ENCODE results near the gene DHRSX. TPM values are rescaled to one million over a fixed set of nuclear protein-coding genes. Genes with fewer than 3 reads are reported as not detected.
A peak's percentile ranks its signal among the peaks of the same experiment; 100 is the strongest.

The DHRSX gene
- polyA plus RNA-seq, 3 donors: 12.9 to 33.2 (median 28.3) TPM

DNA sequence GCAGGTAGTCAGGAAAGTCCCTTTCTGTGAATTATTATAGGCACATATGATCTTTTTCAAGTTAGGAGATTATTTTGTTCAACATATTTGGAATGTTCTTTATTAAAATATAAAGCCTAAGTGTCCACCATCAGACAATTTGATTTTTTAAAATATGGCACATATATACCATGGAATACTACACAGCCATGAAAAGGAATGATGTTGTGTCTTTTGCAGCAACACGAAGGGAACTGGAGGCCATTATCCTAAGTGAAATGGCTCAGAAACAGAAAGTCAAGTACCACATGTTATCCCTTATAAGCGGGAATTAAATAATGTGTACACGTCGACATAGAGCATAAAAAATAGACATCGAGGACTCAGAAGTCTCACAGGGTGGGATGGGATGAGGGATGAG, 73.0 kb downstream of the DHRSX start:
- Mint-ChIP-seq H3K27me3 (ENCODE audit: low read depth in 3 of 3) (peaks cover 0 to 2% (median 1%) of the 10 kb centered on the region in 3 donors), H3K4me1 (peaks cover 15% of the 10 kb centered on the region), H3K4me3 (no peak overlapping the region), H3K9me3 (peaks cover 3 to 23% (median 8%) of the 10 kb centered on the region in 7 donors), H3K36me3 (peaks cover 32 to 33% of the 10 kb centered on the region in 2 donors), H3K27ac (no peak overlapping the region)
- intact Hi-C loops (cut with micrococcal nuclease): no loop called here
- WGBS (ENCODE audit: insufficient coverage): no CpG with 5 or more reads among the region's 5 CpGs
- no peak overlapping the region for H3K4me3 ChIP-seq (replicated peaks in 1 of 3; ENCODE audit: low read depth in 2 of 3, low read length in 3 of 3)
- H3K9me3 ChIP-seq (replicated peaks in 1 of 2; ENCODE audit: control insufficient read depth in 1 of 2, insufficient read depth in 1 of 2, low read length in 2 of 2): peaks cover 0 to 7% of the 10 kb centered on the region in 2 donors
- no peak overlapping the region for H3K4me2 ChIP-seq (replicated peaks; ENCODE audit: extremely low read depth, low read length, poor library complexity, severe bottlenecking)
- H3K36me3 ChIP-seq (replicated peaks in 1 of 2; ENCODE audit: control insufficient read depth in 1 of 2, insufficient read depth in 2 of 2, low read length in 2 of 2): peaks cover 9 to 25% of the 10 kb centered on the region in 2 donors
- H3K27me3 ChIP-seq (ENCODE audit: control insufficient read depth in 2 of 2, insufficient read depth in 2 of 2, low read length in 2 of 2): no peaks in the 10 kb centered on the region
- no peaks in the 10 kb centered on the region for H4K20me1 ChIP-seq (ENCODE audit: insufficient read depth, low read length)
- peaks cover 11 to 12% of the 10 kb centered on the region in 2 donors for H3K4me1 ChIP-seq (ENCODE audit: control insufficient read depth in 1 of 2, insufficient read depth in 2 of 2, low read length in 2 of 2)
- no peaks in the 10 kb centered on the region for H3K79me2 ChIP-seq (ENCODE audit: insufficient read depth, low read length)
- H3K27ac ChIP-seq (ENCODE audit: low read depth in 1 of 2, low read length in 2 of 2): no peak overlapping the region
- H3K9ac ChIP-seq (ENCODE audit: insufficient read depth, low read length, poor library complexity, severe bottlenecking): no peak overlapping the region
- DNase-seq: no peak
- TF ChIP-seq, protein P1, sequence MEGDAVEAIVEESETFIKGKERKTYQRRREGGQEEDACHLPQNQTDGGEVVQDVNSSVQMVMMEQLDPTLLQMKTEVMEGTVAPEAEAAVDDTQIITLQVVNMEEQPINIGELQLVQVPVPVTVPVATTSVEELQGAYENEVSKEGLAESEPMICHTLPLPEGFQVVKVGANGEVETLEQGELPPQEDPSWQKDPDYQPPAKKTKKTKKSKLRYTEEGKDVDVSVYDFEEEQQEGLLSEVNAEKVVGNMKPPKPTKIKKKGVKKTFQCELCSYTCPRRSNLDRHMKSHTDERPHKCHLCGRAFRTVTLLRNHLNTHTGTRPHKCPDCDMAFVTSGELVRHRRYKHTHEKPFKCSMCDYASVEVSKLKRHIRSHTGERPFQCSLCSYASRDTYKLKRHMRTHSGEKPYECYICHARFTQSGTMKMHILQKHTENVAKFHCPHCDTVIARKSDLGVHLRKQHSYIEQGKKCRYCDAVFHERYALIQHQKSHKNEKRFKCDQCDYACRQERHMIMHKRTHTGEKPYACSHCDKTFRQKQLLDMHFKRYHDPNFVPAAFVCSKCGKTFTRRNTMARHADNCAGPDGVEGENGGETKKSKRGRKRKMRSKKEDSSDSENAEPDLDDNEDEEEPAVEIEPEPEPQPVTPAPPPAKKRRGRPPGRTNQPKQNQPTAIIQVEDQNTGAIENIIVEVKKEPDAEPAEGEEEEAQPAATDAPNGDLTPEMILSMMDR (IDR thresholded peaks at IDR 0.05): no peak
- H2AFZ ChIP-seq (ENCODE audit: insufficient read depth, low read depth, low read length, poor library complexity, severe bottlenecking): no peak overlapping the region

DNA sequence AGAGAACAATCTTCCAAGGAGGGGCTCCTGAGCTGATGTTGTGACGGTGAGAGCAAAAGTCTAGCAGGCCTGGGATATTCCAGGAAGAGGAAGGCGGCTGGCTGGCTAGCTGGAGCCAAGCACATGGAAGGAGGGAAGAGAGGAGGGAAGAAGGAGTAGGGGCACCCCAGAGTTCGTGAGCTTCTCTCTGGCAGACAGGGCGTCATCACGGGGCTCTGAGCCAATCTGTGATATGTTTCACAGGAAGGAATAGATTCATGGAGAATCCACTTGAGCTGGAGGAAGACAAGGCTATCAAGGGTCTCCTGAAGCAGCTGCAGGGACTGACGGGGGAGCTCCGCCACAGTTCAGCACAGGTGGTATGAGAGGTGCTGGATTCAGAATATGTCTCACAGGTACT, 73.6 kb downstream of the DHRSX start:
- H3K4me2 ChIP-seq (replicated peaks; ENCODE audit: extremely low read depth, low read length, poor library complexity, severe bottlenecking): no peak overlapping the region
- no peaks in the 10 kb centered on the region for H4K20me1 ChIP-seq (ENCODE audit: insufficient read depth, low read length)
- TF ChIP-seq, protein P1 (IDR thresholded peaks at IDR 0.05): no peak
- H3K9me3 Mint-ChIP-seq: peaks cover 3 to 23% (median 8%) of the 10 kb centered on the region in 7 donors
- H3K27ac ChIP-seq (ENCODE audit: low read depth in 1 of 2, low read length in 2 of 2): no peak overlapping the region
- H3K9me3 ChIP-seq (replicated peaks in 1 of 2; ENCODE audit: control insufficient read depth in 1 of 2, insufficient read depth in 1 of 2, low read length in 2 of 2): peaks cover 0 to 7% of the 10 kb centered on the region in 2 donors
- no peak overlapping the region for H2AFZ ChIP-seq (ENCODE audit: insufficient read depth, low read depth, low read length, poor library complexity, severe bottlenecking)
- H3K4me3 Mint-ChIP-seq: no peak overlapping the region
- peaks cover 32 to 36% of the 10 kb centered on the region in 2 donors for H3K36me3 Mint-ChIP-seq
- no peaks in the 10 kb centered on the region for H3K27me3 ChIP-seq (ENCODE audit: control insufficient read depth in 2 of 2, insufficient read depth in 2 of 2, low read length in 2 of 2)
- H3K36me3 ChIP-seq (replicated peaks in 1 of 2; ENCODE audit: control insufficient read depth in 1 of 2, insufficient read depth in 2 of 2, low read length in 2 of 2): peaks cover 9 to 30% of the 10 kb centered on the region in 2 donors
- intact Hi-C loops (cut with micrococcal nuclease): no loop called here
- H3K4me1 ChIP-seq (ENCODE audit: control insufficient read depth in 1 of 2, insufficient read depth in 2 of 2, low read length in 2 of 2): peaks cover 11 to 12% of the 10 kb centered on the region in 2 donors
- no peaks in the 10 kb centered on the region for H3K79me2 ChIP-seq (ENCODE audit: insufficient read depth, low read length)
- peak overlapping the region in 3 of 7 donors; percentile 44 to 64 (median 51) for H3K27ac Mint-ChIP-seq
- WGBS (ENCODE audit: insufficient coverage): 97% methylated on average over 5 of the region's 7 CpGs
- peaks cover 15% of the 10 kb centered on the region for H3K4me1 Mint-ChIP-seq
- DNase-seq: no peak
- no peak overlapping the region for H3K4me3 ChIP-seq (replicated peaks in 1 of 3; ENCODE audit: low read depth in 2 of 3, low read length in 3 of 3)
- H3K27me3 Mint-ChIP-seq (ENCODE audit: low read depth in 3 of 3): peaks cover 0 to 2% (median 1%) of the 10 kb centered on the region in 3 donors
- H3K9ac ChIP-seq (ENCODE audit: insufficient read depth, low read length, poor library complexity, severe bottlenecking): no peak overlapping the region

Measured in CD14-positive monocyte (primary cell).